K562 (cell line): ENCODE measurements around the gene MED16. TPM values are rescaled to one million over a fixed set of nuclear protein-coding genes. Genes with fewer than 3 reads are reported as not detected.
A peak's percentile ranks its signal among the peaks of the same experiment; 100 is the strongest.

ENCODE experiments used
- ASH1L ChIP-seq: fragments of 450-650 bp; IDR thresholded peaks from 2 replicates; pipeline ENCODE4 v1.6.1; 2018; ENCODE audit warnings: borderline replicate concordance, mild to moderate bottlenecking, low read depth; ENCODE audit not compliant: partially characterized antibody
- BRCA1 ChIP-seq, 2 experiments: fragments of 450-650 bp in 1 of 2; sonication (generic) in 1 of 2; formaldehyde crosslinking in 1 of 2; IDR thresholded peaks; 2 replicates each; pipeline versions ENCODE4 v1.5.0 to v1.6.1; 2017 to 2020; ENCODE audit warnings: mild to moderate bottlenecking in 1 of 2, missing genetic modification reagents in 1 of 2
- HDAC3 ChIP-seq: fragments of 450-650 bp; IDR thresholded peaks from 2 replicates; pipeline ENCODE4 v1.6.1; 2018; ENCODE audit warnings: borderline replicate concordance, mild to moderate bottlenecking, moderate library complexity; ENCODE audit not compliant: partially characterized antibody
- MAFF ChIP-seq: IDR thresholded peaks from 2 replicates; pipeline ENCODE4 v1.6.1; 2012; ENCODE audit warnings: low read length, improper control_type of control experiment
- NCOA1 ChIP-seq: fragments of 450-650 bp; IDR thresholded peaks from 2 replicates; pipeline ENCODE4 v1.6.1; 2016; ENCODE audit warnings: low read depth
- SRF ChIP-seq, 2 experiments: fragments of 250-450, 450-650 bp in 1 of 2; sonication (Bioruptor Pico) in 1 of 2; sonication (generic) in 1 of 2; formaldehyde crosslinking; IDR thresholded peaks; 2 replicates each; pipeline versions ENCODE4 v1.5.0 to v1.5.1; 2020 to 2022; ENCODE audit warnings: mild to moderate bottlenecking in 1 of 2, missing genetic modification reagents in 1 of 2
- TBL1XR1 ChIP-seq, 2 experiments: IDR thresholded peaks; 2 replicates each; pipeline ENCODE4 v1.6.1; 2012; ENCODE audit warnings: improper control_type of control experiment in 2 of 2, low read length in 2 of 2, mild to moderate bottlenecking in 1 of 2
- YY1 ChIP-seq, 3 experiments: IDR thresholded peaks; 2 replicates each; pipeline ENCODE4 v1.6.1; 2011; ENCODE audit warnings: low read length in 2 of 3, mild to moderate bottlenecking in 2 of 3, moderate library complexity in 2 of 3, borderline replicate concordance in 1 of 3, control low read depth in 1 of 3, low read depth in 1 of 3; ENCODE audit not compliant: insufficient read depth in 3 of 3, insufficient replicate concordance in 2 of 3, control insufficient read depth in 1 of 3, insufficient read length in 1 of 3; ENCODE audit errors: extremely low read depth in 1 of 3
- ZNF586 ChIP-seq: fragments of 450-650 bp; formaldehyde crosslinking; conservative IDR thresholded peaks from 2 replicates; pipeline ENCODE4 v1.4.0; 2020; ENCODE audit warnings: mild to moderate bottlenecking, moderate library complexity
- polyA plus RNA-seq, 8 experiments: library from polyadenylated mRNA; depleted of rRNA in 4 of 8; stranded (reverse) in 5 of 8; unstranded in 3 of 8; fragments of >200 nt; fragmentation: Nextera tagmentation in 2 of 8; fragmentation: Illumina TruSeq in 1 of 8; extraction: Ambion mirVana in 2 of 8; extraction: Trizol in 1 of 8; gene quantifications; 2 replicates each; pipeline versions ENCODE4 v1.2.1 to v1.2.3, GENCODE V29; 2011 to 2014; ENCODE audit warnings: inconsistent platforms in 1 of 8, missing spikeins in 1 of 8
- total RNA-seq, 7 experiments: library from RNA; depleted of rRNA in 6 of 7; stranded (reverse); fragments of >200 nt in 6 of 7; fragmentation: Illumina TruSeq in 2 of 7; extraction: Trizol in 2 of 7; gene quantifications; 2 replicates each; pipeline versions ENCODE4 v1.2.1 to v1.2.3, GENCODE V29; 2011 to 2021; ENCODE audit warnings: low replicate concordance in 1 of 7
- TF ChIP-seq, protein P1 (sequence below), 2 experiments: fragments of 450-650 bp; IDR thresholded peaks; 2 replicates each; pipeline ENCODE4 v1.6.1; 2016
- TF ChIP-seq, protein P2 (sequence below): fragments of 250-450 bp; sonication (Bioruptor Pico); IDR thresholded peaks from 2 replicates; pipeline ENCODE4 v1.5.0; 2021; ENCODE audit warnings: mild to moderate bottlenecking, borderline replicate concordance
- TF ChIP-seq, protein P3 (sequence below): fragments of 250-450 bp; sonication (Bioruptor Pico); IDR thresholded peaks from 2 replicates; pipeline ENCODE4 v1.4.0; 2020; ENCODE audit warnings: mild to moderate bottlenecking, moderate library complexity
- TF ChIP-seq, protein P4 (sequence below): sonication (generic); formaldehyde crosslinking; IDR thresholded peaks from 2 replicates; pipeline ENCODE4 v1.8.1; 2023; ENCODE audit warnings: mild to moderate bottlenecking, missing genetic modification reagents
- TF ChIP-seq, protein P5 (sequence below): sonication (generic); formaldehyde crosslinking; IDR thresholded peaks from 2 replicates; pipeline ENCODE4 v1.5.0; 2020; ENCODE audit warnings: missing genetic modification reagents

Gene MED16
- total and polyA plus RNA-seq, 9 of the 15 experiments (the other 6 are each of a cell fraction or from before 2014, with no cell fraction given) = 0.89 to 59.9 (median 8.6) TPM

DNA sequence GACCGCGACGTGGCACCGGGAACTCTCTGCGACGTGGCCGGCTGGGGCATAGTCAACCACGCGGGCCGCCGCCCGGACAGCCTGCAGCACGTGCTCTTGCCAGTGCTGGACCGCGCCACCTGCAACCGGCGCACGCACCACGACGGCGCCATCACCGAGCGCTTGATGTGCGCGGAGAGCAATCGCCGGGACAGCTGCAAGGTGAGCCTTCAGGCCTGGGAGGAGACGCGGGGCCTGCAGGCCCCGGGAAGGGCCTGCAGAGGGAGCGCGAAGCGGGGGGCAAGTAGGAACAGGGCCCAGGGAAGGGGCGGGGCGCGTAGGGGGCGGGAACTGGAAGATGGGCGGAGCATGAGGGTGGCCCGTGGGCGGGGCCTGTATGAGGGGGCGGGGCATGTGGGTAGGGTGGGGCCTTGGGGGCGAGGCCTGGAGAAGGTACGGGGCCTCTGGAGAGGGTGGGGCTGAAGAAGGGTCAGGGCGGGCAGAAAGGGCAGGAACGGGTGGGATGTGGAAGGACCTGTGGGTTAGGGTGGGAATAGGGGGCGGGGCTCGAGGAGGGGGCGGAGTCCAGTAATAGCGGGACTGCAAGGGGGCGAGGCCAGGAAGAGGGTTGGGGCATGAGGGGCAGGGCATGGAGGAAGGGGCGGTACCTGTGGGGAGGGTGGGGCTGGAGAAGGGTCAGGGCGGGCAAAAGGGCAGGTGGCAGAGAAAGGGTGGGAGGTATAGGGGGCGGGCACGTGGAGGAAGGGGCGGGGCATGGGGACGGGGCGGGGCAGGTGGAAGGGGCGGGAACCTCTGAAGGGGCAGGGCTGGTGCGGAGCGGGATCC lies 31.0 kb downstream of the MED16 start (continued):
- TF ChIP-seq, protein P1, sequence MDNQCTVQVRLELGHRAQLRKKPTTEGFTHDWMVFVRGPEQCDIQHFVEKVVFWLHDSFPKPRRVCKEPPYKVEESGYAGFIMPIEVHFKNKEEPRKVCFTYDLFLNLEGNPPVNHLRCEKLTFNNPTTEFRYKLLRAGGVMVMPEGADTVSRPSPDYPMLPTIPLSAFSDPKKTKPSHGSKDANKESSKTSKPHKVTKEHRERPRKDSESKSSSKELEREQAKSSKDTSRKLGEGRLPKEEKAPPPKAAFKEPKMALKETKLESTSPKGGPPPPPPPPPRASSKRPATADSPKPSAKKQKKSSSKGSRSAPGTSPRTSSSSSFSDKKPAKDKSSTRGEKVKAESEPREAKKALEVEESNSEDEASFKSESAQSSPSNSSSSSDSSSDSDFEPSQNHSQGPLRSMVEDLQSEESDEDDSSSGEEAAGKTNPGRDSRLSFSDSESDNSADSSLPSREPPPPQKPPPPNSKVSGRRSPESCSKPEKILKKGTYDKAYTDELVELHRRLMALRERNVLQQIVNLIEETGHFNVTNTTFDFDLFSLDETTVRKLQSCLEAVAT (IDR thresholded peaks at IDR 0.05) = 0 out of 4 replicates have a peak, but pooled peaks of 1 of the 2 experiments have one; percentile 20
- TF ChIP-seq ASH1L (no peak), BRCA1 (IDR thresholded peaks at IDR 0.05) (no peak), BRCA1 (CRISPR knock-in tag; IDR thresholded peaks at IDR 0.05) (no peak), SRF (CRISPR knock-in tag; IDR thresholded peaks at IDR 0.05) (no peak), TBL1XR1 (IDR thresholded peaks at IDR 0.05; ENCODE audit: low read length in 2 of 2) (0 out of 4 replicates have a peak, but pooled peaks of 1 of the 2 experiments have one; percentile 25), YY1 (IDR thresholded peaks at IDR 0.05; ENCODE audit: borderline replicate concordance in 1 of 3, control insufficient read depth in 1 of 3, extremely low read depth in 1 of 3, insufficient read depth in 3 of 3, insufficient read length in 1 of 3, insufficient replicate concordance in 2 of 3, low read depth in 1 of 3, low read length in 2 of 3) (peak; percentile 18 to 78 (median 71)), HDAC3 (no peak), NCOA1 (no peak), ZNF586 (CRISPR knock-in tag) (no peak), MAFF (no peak)
- TF ChIP-seq, protein P2, sequence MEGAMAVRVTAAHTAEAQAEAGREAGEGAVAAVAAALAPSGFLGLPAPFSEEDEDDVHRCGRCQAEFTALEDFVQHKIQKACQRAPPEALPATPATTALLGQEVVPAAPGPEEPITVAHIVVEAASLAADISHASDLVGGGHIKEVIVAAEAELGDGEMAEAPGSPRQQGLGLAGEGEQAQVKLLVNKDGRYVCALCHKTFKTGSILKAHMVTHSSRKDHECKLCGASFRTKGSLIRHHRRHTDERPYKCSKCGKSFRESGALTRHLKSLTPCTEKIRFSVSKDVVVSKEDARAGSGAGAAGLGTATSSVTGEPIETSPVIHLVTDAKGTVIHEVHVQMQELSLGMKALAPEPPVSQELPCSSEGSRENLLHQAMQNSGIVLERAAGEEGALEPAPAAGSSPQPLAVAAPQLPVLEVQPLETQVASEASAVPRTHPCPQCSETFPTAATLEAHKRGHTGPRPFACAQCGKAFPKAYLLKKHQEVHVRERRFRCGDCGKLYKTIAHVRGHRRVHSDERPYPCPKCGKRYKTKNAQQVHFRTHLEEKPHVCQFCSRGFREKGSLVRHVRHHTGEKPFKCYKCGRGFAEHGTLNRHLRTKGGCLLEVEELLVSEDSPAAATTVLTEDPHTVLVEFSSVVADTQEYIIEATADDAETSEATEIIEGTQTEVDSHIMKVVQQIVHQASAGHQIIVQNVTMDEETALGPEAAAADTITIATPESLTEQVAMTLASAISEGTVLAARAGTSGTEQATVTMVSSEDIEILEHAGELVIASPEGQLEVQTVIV (CRISPR knock-in tag) = no peak
- TF ChIP-seq, protein P3, sequence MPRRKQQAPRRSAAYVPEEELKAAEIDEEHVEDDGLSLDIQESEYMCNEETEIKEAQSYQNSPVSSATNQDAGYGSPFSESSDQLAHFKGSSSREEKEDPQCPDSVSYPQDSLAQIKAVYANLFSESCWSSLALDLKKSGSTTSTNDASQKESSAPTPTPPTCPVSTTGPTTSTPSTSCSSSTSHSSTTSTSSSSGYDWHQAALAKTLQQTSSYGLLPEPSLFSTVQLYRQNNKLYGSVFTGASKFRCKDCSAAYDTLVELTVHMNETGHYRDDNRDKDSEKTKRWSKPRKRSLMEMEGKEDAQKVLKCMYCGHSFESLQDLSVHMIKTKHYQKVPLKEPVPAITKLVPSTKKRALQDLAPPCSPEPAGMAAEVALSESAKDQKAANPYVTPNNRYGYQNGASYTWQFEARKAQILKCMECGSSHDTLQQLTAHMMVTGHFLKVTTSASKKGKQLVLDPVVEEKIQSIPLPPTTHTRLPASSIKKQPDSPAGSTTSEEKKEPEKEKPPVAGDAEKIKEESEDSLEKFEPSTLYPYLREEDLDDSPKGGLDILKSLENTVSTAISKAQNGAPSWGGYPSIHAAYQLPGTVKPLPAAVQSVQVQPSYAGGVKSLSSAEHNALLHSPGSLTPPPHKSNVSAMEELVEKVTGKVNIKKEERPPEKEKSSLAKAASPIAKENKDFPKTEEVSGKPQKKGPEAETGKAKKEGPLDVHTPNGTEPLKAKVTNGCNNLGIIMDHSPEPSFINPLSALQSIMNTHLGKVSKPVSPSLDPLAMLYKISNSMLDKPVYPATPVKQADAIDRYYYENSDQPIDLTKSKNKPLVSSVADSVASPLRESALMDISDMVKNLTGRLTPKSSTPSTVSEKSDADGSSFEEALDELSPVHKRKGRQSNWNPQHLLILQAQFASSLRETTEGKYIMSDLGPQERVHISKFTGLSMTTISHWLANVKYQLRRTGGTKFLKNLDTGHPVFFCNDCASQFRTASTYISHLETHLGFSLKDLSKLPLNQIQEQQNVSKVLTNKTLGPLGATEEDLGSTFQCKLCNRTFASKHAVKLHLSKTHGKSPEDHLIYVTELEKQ (CRISPR knock-in tag) = no peak
- TF ChIP-seq, protein P4, sequence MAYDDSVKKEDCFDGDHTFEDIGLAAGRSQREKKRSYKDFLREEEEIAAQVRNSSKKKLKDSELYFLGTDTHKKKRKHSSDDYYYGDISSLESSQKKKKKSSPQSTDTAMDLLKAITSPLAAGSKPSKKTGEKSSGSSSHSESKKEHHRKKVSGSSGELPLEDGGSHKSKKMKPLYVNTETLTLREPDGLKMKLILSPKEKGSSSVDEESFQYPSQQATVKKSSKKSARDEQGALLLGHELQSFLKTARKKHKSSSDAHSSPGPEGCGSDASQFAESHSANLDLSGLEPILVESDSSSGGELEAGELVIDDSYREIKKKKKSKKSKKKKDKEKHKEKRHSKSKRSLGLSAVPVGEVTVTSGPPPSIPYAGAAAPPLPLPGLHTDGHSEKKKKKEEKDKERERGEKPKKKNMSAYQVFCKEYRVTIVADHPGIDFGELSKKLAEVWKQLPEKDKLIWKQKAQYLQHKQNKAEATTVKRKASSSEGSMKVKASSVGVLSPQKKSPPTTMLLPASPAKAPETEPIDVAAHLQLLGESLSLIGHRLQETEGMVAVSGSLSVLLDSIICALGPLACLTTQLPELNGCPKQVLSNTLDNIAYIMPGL = no peak
- TF ChIP-seq, protein P5, sequence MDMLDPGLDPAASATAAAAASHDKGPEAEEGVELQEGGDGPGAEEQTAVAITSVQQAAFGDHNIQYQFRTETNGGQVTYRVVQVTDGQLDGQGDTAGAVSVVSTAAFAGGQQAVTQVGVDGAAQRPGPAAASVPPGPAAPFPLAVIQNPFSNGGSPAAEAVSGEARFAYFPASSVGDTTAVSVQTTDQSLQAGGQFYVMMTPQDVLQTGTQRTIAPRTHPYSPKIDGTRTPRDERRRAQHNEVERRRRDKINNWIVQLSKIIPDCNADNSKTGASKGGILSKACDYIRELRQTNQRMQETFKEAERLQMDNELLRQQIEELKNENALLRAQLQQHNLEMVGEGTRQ (CRISPR knock-in tag) = peak; percentile 33; the same call in 1 of the 2 replicates
